SK-N-SH (cell line): ENCODE results near the gene POU2AF1. TPM values are rescaled to one million over a fixed set of nuclear protein-coding genes. Genes with fewer than 3 reads are reported as not detected.

ENCODE experiments used
- CTCF ChIA-PET: fragments of 300-600, 350-600 bp; formaldehyde crosslinking; extraction: SDS; loops from one replicate; lab custom pipeline; 2021; lab: Yijun Ruan, JAX
- POLR2A ChIA-PET: fragments of 350-600 bp; sonication (Branson Sonifier 250); formaldehyde crosslinking; extraction: SDS; loops from one replicate; lab custom pipeline; 2020; ENCODE audit warnings: antibody characterized with exemption, inconsistent platforms; lab: Yijun Ruan, JAX
- DNase-seq: peaks from one replicate; pipeline ENCODE4 v3.0.0; 2012
- H2AFZ ChIP-seq: fragments of 200-600 bp; sonication (generic); 2 replicates; pipeline ENCODE4 v1.8.1; 2016; ENCODE audit warnings: antibody characterized with exemption, mild to moderate bottlenecking, low read depth
- H3F3A ChIP-seq: fragments of 200-600 bp; sonication (generic); replicated peaks from 2 replicates; pipeline ENCODE3; 2016; ENCODE audit warnings: antibody characterized with exemption, mild to moderate bottlenecking; ENCODE audit not compliant: insufficient read depth
- H3K27ac ChIP-seq, 2 experiments: fragments of 200-500 bp in 1 of 2; fragments of 200-600 bp in 1 of 2; sonication (Bioruptor generic) in 1 of 2; sonication (generic), shearing (Covaris generic) in 1 of 2; 2 replicates each; pipeline versions ENCODE4 v1.5.1 to v1.6.1; 2014 to 2016; ENCODE audit warnings: low read depth in 2 of 2, inconsistent platforms in 1 of 2, low read length in 1 of 2, mild to moderate bottlenecking in 1 of 2, mixed read lengths in 1 of 2
- H3K27me3 ChIP-seq: fragments of 200-600 bp; sonication (generic), shearing (Covaris generic); 2 replicates; pipeline ENCODE4 v1.6.1; 2016; ENCODE audit warnings: mixed run types; ENCODE audit not compliant: insufficient read depth
- H3K36me3 ChIP-seq, 2 experiments: fragments of 200-500 bp in 1 of 2; fragments of 200-600 bp in 1 of 2; sonication (Bioruptor generic) in 1 of 2; sonication (generic) in 1 of 2; replicated peaks in 1 of 2; 2 replicates each; pipeline versions ENCODE3 to v1.5.1; 2014 to 2016; ENCODE audit warnings: low read length in 1 of 2, mild to moderate bottlenecking in 1 of 2; ENCODE audit not compliant: insufficient read depth in 2 of 2, control insufficient read depth in 1 of 2
- H3K4me1 ChIP-seq, 2 experiments: fragments of 200-500 bp in 1 of 2; fragments of 200-600 bp in 1 of 2; sonication (Bioruptor generic) in 1 of 2; sonication (generic), shearing (Covaris generic) in 1 of 2; 2 replicates each; pipeline versions ENCODE4 v1.5.1 to v1.6.1; 2014 to 2016; ENCODE audit warnings: low read depth in 1 of 2, low read length in 1 of 2, mixed run types in 1 of 2; ENCODE audit not compliant: insufficient read depth in 2 of 2, control insufficient read depth in 1 of 2
- H3K4me2 ChIP-seq: fragments of 200-600 bp; sonication (generic), shearing (Covaris generic); 2 replicates; pipeline ENCODE4 v1.6.1; 2017; ENCODE audit warnings: mixed run types
- H3K4me3 ChIP-seq, 2 experiments: fragments of 200-500 bp in 1 of 2; fragments of 200-600 bp in 1 of 2; sonication (Bioruptor generic) in 1 of 2; sonication (generic), shearing (Covaris generic) in 1 of 2; 2 replicates each; pipeline versions ENCODE4 v1.5.1 to v1.8.1; 2014 to 2016; ENCODE audit warnings: low read depth in 2 of 2, inconsistent platforms in 1 of 2, low read length in 1 of 2, mild to moderate bottlenecking in 1 of 2, mixed read lengths in 1 of 2, moderate library complexity in 1 of 2
- H3K79me2 ChIP-seq: fragments of 200-600 bp; sonication (generic); 2 replicates; pipeline ENCODE4 v1.8.1; 2017; ENCODE audit warnings: mild to moderate bottlenecking; ENCODE audit not compliant: insufficient read depth
- H3K9ac ChIP-seq: fragments of 200-600 bp; sonication (generic); 2 replicates; pipeline ENCODE4 v1.6.1; 2017; ENCODE audit warnings: mixed run types
- H3K9me2 ChIP-seq: fragments of 200-600 bp; sonication (generic); 2 replicates; pipeline ENCODE4 v1.6.1; 2017; ENCODE audit warnings: mixed run types
- H3K9me3 ChIP-seq: fragments of 200-600 bp; sonication (generic); 2 replicates; pipeline ENCODE4 v1.6.1; 2017; ENCODE audit warnings: mixed run types, mild to moderate bottlenecking, moderate library complexity
- H4K20me1 ChIP-seq: fragments of 200-600 bp; sonication (generic); 2 replicates; pipeline ENCODE4 v1.6.1; 2017; ENCODE audit warnings: mild to moderate bottlenecking, mixed run types; ENCODE audit not compliant: insufficient read depth
- FOSL2 ChIP-seq: IDR thresholded peaks from 2 replicates; pipeline ENCODE4 v1.4.0; 2012; ENCODE audit warnings: low read depth, mild to moderate bottlenecking, moderate library complexity, borderline replicate concordance
- FOXM1 ChIP-seq: IDR thresholded peaks from 2 replicates; pipeline ENCODE4 v1.4.0; 2012; ENCODE audit warnings: low read depth, mild to moderate bottlenecking
- GABPA ChIP-seq: IDR thresholded peaks from 2 replicates; pipeline ENCODE4 v1.4.0; 2012; ENCODE audit warnings: low read depth, mild to moderate bottlenecking
- GATA2 ChIP-seq: sonication (generic); formaldehyde crosslinking; IDR thresholded peaks from 2 replicates; pipeline ENCODE4 v1.5.0; 2020; ENCODE audit warnings: mild to moderate bottlenecking, missing genetic modification reagents
- RCOR1 ChIP-seq: fragments of 150-350 bp; IDR thresholded peaks from 2 replicates; pipeline ENCODE4 v1.6.1; 2017; ENCODE audit warnings: antibody characterized with exemption, low read length
- RFX5 ChIP-seq: IDR thresholded peaks from 2 replicates; pipeline ENCODE4 v1.6.1; 2012; ENCODE audit warnings: mild to moderate bottlenecking, improper control_type of control experiment, low read length
- SIN3A ChIP-seq: IDR thresholded peaks from 2 replicates; pipeline ENCODE4 v1.6.1; 2012; ENCODE audit warnings: low read depth, mild to moderate bottlenecking, low read length, moderate library complexity, borderline replicate concordance
- TAF1 ChIP-seq: IDR thresholded peaks from 2 replicates; pipeline ENCODE4 v1.6.1; 2012; ENCODE audit warnings: low read depth, mild to moderate bottlenecking, low read length, moderate library complexity, borderline replicate concordance
- WGBS: methylation state at CpG from one replicate; pipeline ENCODE4 v1.1.6; 2017; ENCODE audit warnings: low lambda C conversion rate; 5-methylcytosine and 5-hydroxymethylcytosine counted together
- polyA plus RNA-seq, 3 experiments: library from polyadenylated mRNA; depleted of rRNA; stranded (reverse); fragments of >200 nt; gene quantifications; 2 replicates each; pipeline ENCODE4 v1.2.3, GENCODE V29; 2012
- TF ChIP-seq, protein P1 (sequence below): IDR thresholded peaks from 2 replicates; pipeline ENCODE4 v1.4.0; 2012; ENCODE audit warnings: low read depth, borderline replicate concordance
- TF ChIP-seq, protein P2 (sequence below): IDR thresholded peaks from 2 replicates; pipeline ENCODE4 v1.6.1; 2012; ENCODE audit warnings: mild to moderate bottlenecking, low read depth, low read length, moderate library complexity
- TF ChIP-seq, protein P3 (sequence below): IDR thresholded peaks from 2 replicates; pipeline ENCODE4; 2012

Gene POU2AF1
- polyA plus RNA-seq, 1 of the 3 experiments (the other 2 are of a cell fraction): 0.07 TPM

DNA sequence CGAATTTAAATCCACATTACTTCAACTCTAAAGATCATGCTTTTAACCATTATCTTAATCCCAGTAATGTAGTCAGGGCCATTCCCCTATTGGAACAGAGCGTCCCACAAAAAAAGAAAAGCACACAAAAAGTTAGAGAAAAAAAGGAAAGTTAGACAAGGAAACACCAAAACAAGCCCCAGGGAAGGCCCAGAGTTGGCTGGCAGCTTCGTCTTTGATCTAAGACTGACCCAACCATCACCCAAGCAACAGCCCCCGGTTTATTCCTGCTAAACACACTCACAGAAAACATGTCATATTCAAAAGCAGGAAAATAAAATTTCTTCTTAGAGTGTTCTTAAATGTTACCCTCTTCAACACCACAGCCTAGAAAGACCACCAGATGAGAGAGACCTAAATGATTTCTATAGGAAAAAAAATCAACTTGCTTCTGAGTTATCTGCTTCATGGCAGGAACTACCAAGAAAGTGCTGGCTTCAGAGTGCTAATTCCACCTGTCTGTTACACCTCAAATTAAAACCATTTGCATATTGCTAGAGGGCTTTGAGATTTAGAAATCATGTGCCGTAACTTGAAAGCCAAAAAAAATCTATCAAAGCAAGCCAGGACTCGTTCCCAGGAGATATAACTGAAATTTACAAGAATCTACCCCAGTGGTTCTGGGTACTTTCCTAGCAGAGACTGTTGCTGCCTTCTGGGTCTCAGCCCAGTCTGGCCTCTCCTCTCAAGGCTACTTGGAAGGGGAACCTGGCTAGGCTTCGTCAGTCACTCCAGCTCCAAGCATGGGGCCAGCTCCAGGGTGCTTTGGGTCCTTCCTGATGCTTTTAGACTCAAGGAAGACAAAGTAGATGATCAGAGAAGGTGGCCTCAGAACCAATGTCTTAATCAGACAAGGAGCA is 49.5 kb downstream of the POU2AF1 start:
- H2AFZ ChIP-seq: no peak overlapping the region
- no peaks in the 10 kb centered on the region for H3K9me2 ChIP-seq
- TF ChIP-seq, protein P1, sequence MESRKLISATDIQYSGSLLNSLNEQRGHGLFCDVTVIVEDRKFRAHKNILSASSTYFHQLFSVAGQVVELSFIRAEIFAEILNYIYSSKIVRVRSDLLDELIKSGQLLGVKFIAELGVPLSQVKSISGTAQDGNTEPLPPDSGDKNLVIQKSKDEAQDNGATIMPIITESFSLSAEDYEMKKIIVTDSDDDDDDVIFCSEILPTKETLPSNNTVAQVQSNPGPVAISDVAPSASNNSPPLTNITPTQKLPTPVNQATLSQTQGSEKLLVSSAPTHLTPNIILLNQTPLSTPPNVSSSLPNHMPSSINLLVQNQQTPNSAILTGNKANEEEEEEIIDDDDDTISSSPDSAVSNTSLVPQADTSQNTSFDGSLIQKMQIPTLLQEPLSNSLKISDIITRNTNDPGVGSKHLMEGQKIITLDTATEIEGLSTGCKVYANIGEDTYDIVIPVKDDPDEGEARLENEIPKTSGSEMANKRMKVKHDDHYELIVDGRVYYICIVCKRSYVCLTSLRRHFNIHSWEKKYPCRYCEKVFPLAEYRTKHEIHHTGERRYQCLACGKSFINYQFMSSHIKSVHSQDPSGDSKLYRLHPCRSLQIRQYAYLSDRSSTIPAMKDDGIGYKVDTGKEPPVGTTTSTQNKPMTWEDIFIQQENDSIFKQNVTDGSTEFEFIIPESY: no peak
- TF ChIP-seq, protein P2, sequence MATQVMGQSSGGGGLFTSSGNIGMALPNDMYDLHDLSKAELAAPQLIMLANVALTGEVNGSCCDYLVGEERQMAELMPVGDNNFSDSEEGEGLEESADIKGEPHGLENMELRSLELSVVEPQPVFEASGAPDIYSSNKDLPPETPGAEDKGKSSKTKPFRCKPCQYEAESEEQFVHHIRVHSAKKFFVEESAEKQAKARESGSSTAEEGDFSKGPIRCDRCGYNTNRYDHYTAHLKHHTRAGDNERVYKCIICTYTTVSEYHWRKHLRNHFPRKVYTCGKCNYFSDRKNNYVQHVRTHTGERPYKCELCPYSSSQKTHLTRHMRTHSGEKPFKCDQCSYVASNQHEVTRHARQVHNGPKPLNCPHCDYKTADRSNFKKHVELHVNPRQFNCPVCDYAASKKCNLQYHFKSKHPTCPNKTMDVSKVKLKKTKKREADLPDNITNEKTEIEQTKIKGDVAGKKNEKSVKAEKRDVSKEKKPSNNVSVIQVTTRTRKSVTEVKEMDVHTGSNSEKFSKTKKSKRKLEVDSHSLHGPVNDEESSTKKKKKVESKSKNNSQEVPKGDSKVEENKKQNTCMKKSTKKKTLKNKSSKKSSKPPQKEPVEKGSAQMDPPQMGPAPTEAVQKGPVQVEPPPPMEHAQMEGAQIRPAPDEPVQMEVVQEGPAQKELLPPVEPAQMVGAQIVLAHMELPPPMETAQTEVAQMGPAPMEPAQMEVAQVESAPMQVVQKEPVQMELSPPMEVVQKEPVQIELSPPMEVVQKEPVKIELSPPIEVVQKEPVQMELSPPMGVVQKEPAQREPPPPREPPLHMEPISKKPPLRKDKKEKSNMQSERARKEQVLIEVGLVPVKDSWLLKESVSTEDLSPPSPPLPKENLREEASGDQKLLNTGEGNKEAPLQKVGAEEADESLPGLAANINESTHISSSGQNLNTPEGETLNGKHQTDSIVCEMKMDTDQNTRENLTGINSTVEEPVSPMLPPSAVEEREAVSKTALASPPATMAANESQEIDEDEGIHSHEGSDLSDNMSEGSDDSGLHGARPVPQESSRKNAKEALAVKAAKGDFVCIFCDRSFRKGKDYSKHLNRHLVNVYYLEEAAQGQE: no peak
- TF ChIP-seq TAF1 (no peak), FOSL2 (no peak), GATA2 (no peak), GABPA (no peak), FOXM1 (no peak), RFX5 (no peak), SIN3A (no peak), RCOR1 (no peak)
- TF ChIP-seq, protein P3, sequence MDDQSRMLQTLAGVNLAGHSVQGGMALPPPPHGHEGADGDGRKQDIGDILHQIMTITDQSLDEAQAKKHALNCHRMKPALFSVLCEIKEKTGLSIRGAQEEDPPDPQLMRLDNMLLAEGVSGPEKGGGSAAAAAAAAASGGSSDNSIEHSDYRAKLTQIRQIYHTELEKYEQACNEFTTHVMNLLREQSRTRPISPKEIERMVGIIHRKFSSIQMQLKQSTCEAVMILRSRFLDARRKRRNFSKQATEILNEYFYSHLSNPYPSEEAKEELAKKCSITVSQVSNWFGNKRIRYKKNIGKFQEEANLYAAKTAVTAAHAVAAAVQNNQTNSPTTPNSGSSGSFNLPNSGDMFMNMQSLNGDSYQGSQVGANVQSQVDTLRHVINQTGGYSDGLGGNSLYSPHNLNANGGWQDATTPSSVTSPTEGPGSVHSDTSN: no peak
- H3K36me3 ChIP-seq: no peaks in the 10 kb centered on the region
- H3K79me2 ChIP-seq: no peaks in the 10 kb centered on the region
- no peak overlapping the region for H3K27ac ChIP-seq
- DNase-seq: no peak
- CTCF ChIA-PET: interaction anchor here (2.4 to 4.6 kb wide), 2 partner anchors 32 to 93 kb away, joined by 8 to 14 read pairs; partner anchors contain the start of gene POU2AF3
- H3F3A ChIP-seq: peaks cover 8% of the 10 kb centered on the region
- no peak overlapping the region for H3K4me3 ChIP-seq
- no peak overlapping the region for H3K4me2 ChIP-seq
- POLR2A ChIA-PET: no interaction called here
- no peak overlapping the region for H3K9ac ChIP-seq
- H3K9me3 ChIP-seq: no peaks in the 10 kb centered on the region
- H3K4me1 ChIP-seq: peaks cover 12 to 30% of the 10 kb centered on the region in 2 experiments; a peak in 3 of 4 replicates
- no peaks in the 10 kb centered on the region for H3K27me3 ChIP-seq
- WGBS: 65% methylated on average over 7 of the region's 7 CpGs
- no peaks in the 10 kb centered on the region for H4K20me1 ChIP-seq
